SKM-1 treated with dmso at 0.1 percent for 144 hours (cell line): ENCODE measurements around the gene EIF2B5.

Experiments used
- DNase-seq: peaks from one replicate; lab custom pipeline; 2025; ENCODE audit not compliant: unreplicated experiment; lab: John Stamatoyannopoulos, UW

EIF2B5 gene

GRCh38 chr3:184173374-184173722, 38.2 kb downstream of the EIF2B5 start:
- no peak for DNase-seq

- DNase-seq: no peak
Measured at GRCh38 chr3:184174284-184174645, 39.1 kb downstream of the EIF2B5 start.

GRCh38 chr3:184174646-184175492, 39.7 kb downstream of the EIF2B5 start, which contains the start of gene AP2M1:
Gene AP2M1, plus strand, starts transcription at chr3:184174855. Its CDS starts 2,139 bp downstream, at chr3:184176994.
- DNase-seq: peak; percentile 96

GRCh38 chr3:184175506-184175905, 40.3 kb downstream of the EIF2B5 start:
- no peak for DNase-seq

- DNase-seq: no peak
Measured at GRCh38 chr3:184175981-184176376, 40.8 kb downstream of the EIF2B5 start.

- no peak for DNase-seq
Measured at GRCh38 chr3:184176377-184177330, 41.5 kb downstream of the EIF2B5 start.

GRCh38 chr3:184177331-184177731, 42.2 kb downstream of the EIF2B5 start:
- no peak for DNase-seq

- no peak for DNase-seq
Measured at GRCh38 chr3:184177767-184178306, 42.7 kb downstream of the EIF2B5 start.

- no peak for DNase-seq
Measured at GRCh38 chr3:184178521-184179138, 43.5 kb downstream of the EIF2B5 start.

GRCh38 chr3:184180165-184180564, 45.0 kb downstream of the EIF2B5 start:
- no peak for DNase-seq

GRCh38 chr3:184181596-184181995, 46.4 kb downstream of the EIF2B5 start:
- DNase-seq: no peak

GRCh38 chr3:184183679-184184078, 48.5 kb downstream of the EIF2B5 start:
- DNase-seq: no peak

GRCh38 chr3:184184546-184185230, 49.5 kb downstream of the EIF2B5 start:
- no peak for DNase-seq

GRCh38 chr3:184185461-184186183, 50.5 kb downstream of the EIF2B5 start:
- DNase-seq: peak; percentile 96

- no peak for DNase-seq
Measured at GRCh38 chr3:184186184-184186901, 51.2 kb downstream of the EIF2B5 start, which contains the start of gene ABCF3. Gene ABCF3, plus strand, starts transcription at chr3:184186199. Its CDS starts 9 bp downstream, at chr3:184186208.

GRCh38 chr3:184186902-184187207, 51.7 kb downstream of the EIF2B5 start:
- no peak for DNase-seq

GRCh38 chr3:184188080-184188479, 52.9 kb downstream of the EIF2B5 start:
- DNase-seq: no peak

- no peak for DNase-seq
Measured at GRCh38 chr3:184189421-184189820, 54.3 kb downstream of the EIF2B5 start.

- DNase-seq: no peak
Measured at GRCh38 chr3:184192889-184193288, 57.7 kb downstream of the EIF2B5 start.
